Stimulated activated CD4-positive, alpha-beta T cell treated with anti-CD3 and anti-CD28 coated beads, Interleukin-15, amount 100 ng/mL, for 48 hours (primary cell): ENCODE measurements around the gene PRICKLE1.
"Not testable (repeated sequence)": the region's sequence is repeated elsewhere in the genome, so short reads cannot be mapped to it uniquely, and the experiment has no call there.

Source experiments
- DNase-seq, 2 donors: peaks; one replicate each; pipeline ENCODE4 v3.0.0-alpha.2; 2020; ENCODE audit warnings: low read depth in 2 of 2

Gene PRICKLE1

GRCh38 chr12:42556917-42557316, 32.6 kb downstream of the PRICKLE1 start:
- no peak for DNase-seq

- no peak for DNase-seq
These were observed 36.7 kb downstream of the PRICKLE1 start for GRCh38 chr12:42552822-42553221.

DNA sequence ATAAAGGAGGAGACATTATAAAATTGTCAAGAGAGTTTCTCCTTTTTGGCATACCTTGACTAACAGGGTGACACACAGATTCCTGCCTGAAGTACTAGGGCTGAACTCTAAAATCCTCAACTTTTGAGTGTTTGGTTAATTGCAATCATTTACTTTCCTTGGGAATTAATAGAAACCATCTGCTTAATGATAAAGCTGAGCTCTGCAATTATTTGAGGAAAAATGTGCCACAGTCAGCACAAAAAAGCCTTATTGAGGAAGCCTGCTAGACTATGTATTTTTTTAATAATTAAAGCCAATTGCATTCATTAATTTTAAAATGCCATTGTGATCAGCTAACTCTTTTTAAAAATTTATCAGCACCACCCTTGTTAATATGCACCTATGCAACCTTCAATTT, 38.7 kb downstream of the PRICKLE1 start:
- no peak for DNase-seq

GRCh38 chr12:42546709-42547108, 42.8 kb downstream of the PRICKLE1 start:
- DNase-seq, result no peak

GRCh38 chr12:42541965-42542364, 47.6 kb downstream of the PRICKLE1 start:
- DNase-seq, result no peak

DNA sequence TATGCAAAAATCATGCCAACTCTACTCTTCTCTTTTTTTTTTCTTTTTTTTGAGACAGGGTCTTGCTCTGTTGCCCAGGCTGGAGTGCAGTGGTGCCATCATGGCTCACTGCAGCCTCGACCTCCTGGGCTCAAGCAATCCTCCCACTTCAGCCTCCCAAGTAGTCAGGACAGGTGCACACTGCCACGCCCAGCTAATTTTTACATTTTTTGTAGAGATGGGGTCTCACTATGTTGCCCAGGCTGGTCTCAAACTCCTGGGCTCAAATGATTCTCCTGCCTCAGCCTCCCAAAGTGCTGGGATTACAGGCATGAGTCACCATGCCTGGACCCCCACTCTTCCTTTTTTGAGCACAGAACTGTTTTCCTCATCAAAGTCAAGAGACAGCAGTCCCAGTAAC, 48.2 kb downstream of the PRICKLE1 start:
- DNase-seq, result not testable (repeated sequence)

DNA sequence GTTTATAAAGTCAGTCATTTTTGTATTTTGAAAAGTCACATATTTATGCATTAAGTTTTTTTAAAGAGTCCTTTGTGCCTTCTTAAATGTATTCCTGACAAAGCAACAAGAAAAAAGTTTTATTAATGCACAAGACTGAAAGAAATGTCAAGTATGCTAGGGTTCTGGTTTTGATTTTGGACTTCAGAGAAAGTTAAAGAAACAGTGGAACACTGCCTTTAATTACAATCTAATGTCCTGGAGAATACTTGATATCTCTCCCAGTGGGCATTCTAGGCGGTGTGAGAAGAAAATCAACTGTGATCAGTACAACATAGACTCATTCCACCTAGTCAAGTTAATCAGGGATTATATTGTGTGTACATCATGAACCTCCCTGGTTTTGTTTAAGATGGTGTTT, 49.9 kb downstream of the PRICKLE1 start:
- no peak for DNase-seq

DNA sequence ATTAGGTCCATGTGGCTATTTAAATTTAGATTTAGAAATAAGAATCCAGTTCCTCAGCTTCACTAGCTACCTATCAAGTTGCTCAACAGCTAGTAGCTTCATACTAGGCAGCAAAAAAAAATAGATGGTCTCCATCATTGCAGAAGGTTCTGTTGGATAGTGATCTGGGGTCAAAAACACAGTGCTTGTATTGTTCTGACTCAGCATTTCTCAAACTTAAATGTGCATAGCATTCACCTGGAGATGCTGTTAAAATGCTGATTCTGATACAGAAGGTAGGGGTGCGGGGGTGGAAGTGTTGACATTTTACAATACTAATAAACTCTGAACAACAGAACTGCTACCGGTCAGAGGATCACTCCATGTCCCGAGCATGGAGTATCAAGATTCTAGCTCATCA, 51.3 kb downstream of the PRICKLE1 start:
- no peak for DNase-seq

DNA sequence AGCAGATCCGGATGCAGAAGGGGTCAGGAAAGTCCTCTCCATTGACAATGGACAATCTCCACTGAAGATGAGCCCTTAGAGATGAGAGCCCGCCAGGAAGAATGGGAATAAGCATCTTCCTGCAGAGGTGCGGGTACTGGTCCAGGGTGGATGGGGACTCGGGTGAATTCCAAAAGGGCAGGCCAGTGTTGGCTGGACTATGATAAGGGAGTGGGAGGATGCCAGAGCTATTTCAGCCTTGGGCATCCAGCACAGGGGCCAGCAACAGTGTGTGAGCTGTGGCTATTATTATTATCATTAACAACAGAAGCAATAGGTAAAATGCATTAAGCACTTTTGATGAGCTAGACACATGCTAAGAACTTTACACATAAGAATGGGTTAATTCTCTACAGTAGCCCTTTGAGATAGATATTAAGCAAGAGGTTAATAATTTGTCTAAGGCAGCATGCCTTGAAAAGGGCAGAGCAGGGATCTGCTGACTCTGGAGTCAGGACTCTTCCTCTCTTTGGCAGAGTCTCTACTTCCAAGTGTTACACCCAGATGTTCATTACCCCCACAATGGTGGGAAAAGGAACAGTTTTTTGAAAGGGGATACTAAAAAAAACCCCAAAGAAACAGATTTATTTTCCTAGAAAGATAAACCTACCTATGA, 55.2 kb downstream of the PRICKLE1 start:
- DNase-seq, result no peak

DNA sequence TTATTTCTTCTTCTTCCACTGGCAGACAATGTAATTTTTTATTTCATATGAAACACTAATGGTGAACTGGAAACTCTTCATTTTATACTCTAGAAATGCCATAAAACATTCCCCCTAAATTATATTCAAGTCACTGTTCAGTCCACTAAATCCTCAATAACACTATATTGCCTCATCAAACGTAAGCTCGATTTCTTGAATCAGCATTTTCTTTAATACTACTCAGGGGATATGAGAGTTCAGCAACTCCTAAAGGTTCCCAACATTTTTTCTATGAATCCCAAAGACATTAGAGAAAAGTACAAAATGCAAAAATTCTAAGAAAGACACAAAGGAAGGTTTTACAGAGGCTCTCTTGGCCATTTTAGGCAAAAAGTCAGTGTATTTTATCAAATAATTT, 59.3 kb downstream of the PRICKLE1 start:
- DNase-seq, result no peak

DNA sequence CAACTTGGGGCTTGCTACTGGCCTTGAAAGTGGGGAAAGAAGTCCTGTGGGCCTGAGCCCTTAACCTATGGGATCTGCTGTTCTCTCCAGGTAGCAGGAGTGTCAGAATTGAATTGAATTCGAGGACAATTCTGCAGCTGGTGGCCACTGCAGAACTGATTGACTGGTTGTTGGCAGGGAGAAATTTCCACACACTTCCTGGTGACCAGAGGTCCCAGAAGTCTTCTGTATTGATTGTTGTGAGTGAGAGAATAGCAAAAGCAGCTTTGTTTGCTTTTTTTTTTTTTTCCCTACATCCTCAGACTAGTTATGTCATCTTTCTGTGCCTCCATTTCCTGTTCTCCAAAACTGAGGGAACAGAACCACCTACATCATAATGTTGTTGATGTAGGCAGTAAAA, 64.1 kb downstream of the PRICKLE1 start:
- DNase-seq, result no peak

GRCh38 chr12:42524716-42525115, 64.8 kb downstream of the PRICKLE1 start:
- no peak for DNase-seq

DNA sequence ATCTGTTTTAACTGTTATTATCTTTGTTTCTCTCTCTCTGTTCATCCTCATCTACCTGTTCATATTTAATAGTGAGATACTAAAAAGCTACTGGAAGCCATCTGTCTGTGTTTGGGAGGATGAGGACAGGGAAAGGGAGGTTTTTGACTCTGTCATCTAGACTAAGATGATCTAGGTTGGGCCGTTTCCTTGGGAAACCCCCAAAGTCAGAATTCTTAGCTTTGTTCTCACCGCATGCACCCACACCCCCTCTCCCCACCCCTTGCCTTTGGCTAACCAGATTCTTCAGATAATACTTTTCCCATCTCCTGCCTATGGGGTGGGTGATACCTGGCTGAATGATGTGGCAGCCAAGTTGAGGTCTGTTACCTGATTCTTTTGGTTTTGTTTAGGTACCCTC, 73.0 kb downstream of the PRICKLE1 start:
- DNase-seq, result no peak

DNA sequence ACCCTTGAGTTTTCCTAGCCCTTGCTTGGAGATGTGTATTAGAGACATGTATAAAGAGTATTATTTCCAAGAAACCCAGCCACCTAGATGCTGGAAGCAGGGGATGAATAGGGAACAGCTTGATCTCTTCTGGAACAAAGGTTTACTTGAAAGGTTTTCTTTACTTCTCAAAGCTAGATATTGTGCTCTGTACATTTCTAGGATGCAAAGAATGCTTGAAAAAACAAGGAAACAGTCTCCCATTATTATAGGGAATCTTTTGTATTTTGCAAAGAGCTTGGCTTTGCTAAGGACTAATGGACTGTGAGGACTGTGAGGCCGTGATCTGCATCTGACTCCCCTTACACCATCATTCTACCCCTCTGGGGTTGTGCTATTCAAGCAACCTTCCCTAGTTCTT, 77.9 kb downstream of the PRICKLE1 start:
- no peak for DNase-seq

GRCh38 chr12:42510823-42511222, 78.7 kb downstream of the PRICKLE1 start:
- no peak for DNase-seq

GRCh38 chr12:42508913-42509460, 80.6 kb downstream of the PRICKLE1 start:
- DNase-seq, result no peak

- DNase-seq, result no peak
These were observed 82.0 kb downstream of the PRICKLE1 start for GRCh38 chr12:42507565-42507964.

- no peak for DNase-seq
These were observed 82.5 kb downstream of the PRICKLE1 start for GRCh38 chr12:42507081-42507480.

GRCh38 chr12:42504049-42504448, 85.5 kb downstream of the PRICKLE1 start:
- DNase-seq, result no peak

- DNase-seq, result no peak
These were observed 86.9 kb downstream of the PRICKLE1 start for GRCh38 chr12:42502682-42503081.

DNA sequence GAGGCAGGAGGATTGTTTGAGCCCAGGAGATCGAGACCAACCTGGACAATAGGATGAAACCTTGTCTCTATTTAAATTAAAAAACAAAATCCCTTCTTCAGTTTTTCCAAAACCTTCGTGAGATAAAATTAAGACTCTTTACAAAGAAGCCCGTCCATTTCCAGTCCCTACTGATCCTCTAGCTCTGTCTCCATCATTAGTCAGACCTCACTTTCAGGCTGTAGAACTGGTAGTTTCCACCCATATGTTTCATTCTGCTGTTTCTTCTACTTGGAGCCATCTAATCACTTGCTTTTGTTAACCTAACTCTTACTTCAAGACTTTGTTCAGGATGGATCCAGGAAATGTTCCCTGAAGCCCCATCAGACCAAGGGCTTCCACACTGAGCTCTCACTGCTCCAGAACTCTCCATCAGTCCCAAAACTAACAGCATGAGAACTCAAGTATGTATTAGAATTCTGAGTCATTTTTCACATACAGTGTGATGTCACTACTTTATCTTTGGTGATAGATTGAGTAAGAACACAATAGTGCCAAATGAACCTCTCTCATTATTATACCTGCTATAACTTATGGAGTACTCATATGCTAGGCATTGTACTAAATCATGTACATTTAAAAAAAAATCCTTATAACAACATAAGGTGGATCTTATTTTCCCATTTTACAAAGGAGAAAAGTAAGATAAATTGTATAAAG, 90.8 kb downstream of the PRICKLE1 start:
- DNase-seq, result no peak

DNA sequence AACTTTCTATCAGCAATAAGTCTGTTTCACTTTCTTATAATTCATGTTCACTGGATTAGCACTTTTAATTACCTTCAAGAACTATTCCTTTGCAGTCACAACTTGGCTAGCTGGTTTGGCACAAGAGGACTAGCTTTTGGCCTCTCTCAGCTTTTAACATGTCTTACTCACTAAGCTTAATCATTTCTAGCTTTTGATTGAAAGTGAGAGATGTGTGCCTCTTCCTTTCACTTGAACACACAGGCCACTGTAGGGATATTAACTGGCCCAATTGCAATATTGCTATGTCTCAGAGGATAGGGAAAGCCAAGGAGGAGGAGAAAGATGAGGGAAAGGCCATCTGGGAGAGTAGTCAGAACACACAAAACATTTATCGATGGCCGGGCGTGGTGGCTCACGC, 92.7 kb downstream of the PRICKLE1 start:
- no peak for DNase-seq

GRCh38 chr12:42495244-42495643, 94.3 kb downstream of the PRICKLE1 start:
- no peak for DNase-seq
